ENCODE results near the gene GPR161. TPM values are rescaled to one million over a fixed set of nuclear protein-coding genes. Genes with fewer than 3 reads are reported as not detected.
A peak's percentile ranks its signal among the peaks of the same experiment; 100 is the strongest.

GPR161 gene
- total RNA-seq, 3 donors from 2014 or later (not counting 1 experiment from before 2014, with no cell fraction given): not detected

DNA sequence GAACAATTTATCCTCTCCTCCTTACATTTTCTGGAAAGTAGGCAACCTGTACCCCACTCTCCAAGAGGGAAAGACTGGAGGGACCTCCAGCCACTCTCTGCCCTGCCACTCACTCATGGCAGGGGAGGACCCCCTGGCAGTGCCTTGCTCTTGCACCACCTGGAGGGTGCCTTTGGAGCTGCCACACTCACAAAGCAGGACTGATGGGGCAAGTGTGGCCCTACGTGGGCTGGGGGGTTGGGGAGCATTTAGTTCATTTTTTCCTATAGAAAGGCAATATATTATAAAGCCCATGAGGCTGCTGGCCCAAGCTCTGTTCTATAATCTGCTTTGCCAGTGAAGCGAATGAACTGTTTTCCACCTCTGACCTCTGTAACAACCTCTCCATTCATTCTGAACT, 50.3 kb downstream of the GPR161 start:
- Histone ChIP-seq H3K9me3 (ENCODE audit: control insufficient read depth, insufficient read depth, low read length) (no peaks in the 10 kb centered on the region), H3K4me1 (ENCODE audit: control insufficient read depth, insufficient read depth, low read length) (peaks cover 5% of the 10 kb centered on the region), H3K4me3 (ENCODE audit: low read length) (no peak overlapping the region), H3K36me3 (ENCODE audit: control insufficient read depth, insufficient read depth, low read length) (no peaks in the 10 kb centered on the region), H3K27me3 (ENCODE audit: control insufficient read depth, insufficient read depth, low read length) (no peaks in the 10 kb centered on the region), H3K27ac (ENCODE audit: low read length) (no peak overlapping the region)
- H3K27ac Mint-ChIP-seq: no peak overlapping the region
- TF ChIP-seq, protein P1, sequence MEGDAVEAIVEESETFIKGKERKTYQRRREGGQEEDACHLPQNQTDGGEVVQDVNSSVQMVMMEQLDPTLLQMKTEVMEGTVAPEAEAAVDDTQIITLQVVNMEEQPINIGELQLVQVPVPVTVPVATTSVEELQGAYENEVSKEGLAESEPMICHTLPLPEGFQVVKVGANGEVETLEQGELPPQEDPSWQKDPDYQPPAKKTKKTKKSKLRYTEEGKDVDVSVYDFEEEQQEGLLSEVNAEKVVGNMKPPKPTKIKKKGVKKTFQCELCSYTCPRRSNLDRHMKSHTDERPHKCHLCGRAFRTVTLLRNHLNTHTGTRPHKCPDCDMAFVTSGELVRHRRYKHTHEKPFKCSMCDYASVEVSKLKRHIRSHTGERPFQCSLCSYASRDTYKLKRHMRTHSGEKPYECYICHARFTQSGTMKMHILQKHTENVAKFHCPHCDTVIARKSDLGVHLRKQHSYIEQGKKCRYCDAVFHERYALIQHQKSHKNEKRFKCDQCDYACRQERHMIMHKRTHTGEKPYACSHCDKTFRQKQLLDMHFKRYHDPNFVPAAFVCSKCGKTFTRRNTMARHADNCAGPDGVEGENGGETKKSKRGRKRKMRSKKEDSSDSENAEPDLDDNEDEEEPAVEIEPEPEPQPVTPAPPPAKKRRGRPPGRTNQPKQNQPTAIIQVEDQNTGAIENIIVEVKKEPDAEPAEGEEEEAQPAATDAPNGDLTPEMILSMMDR (IDR thresholded peaks at IDR 0.05): no peak
- no peaks in the 10 kb centered on the region for H3K9me3 Mint-ChIP-seq
- peak overlapping the region; percentile 40 for H3K4me3 Mint-ChIP-seq
- intact Hi-C loops (cut with micrococcal nuclease): no loop called here
- ATAC-seq (no peak), DNase-seq (no peak)
- H3K36me3 Mint-ChIP-seq: no peaks in the 10 kb centered on the region
- no peaks in the 10 kb centered on the region for H3K27me3 Mint-ChIP-seq (ENCODE audit: low read depth in 2 of 2)
- H3K4me1 Mint-ChIP-seq: no peaks in the 10 kb centered on the region
- 60% methylated on average over 1 of the region's 2 CpGs for WGBS (ENCODE audit: insufficient coverage)

DNA sequence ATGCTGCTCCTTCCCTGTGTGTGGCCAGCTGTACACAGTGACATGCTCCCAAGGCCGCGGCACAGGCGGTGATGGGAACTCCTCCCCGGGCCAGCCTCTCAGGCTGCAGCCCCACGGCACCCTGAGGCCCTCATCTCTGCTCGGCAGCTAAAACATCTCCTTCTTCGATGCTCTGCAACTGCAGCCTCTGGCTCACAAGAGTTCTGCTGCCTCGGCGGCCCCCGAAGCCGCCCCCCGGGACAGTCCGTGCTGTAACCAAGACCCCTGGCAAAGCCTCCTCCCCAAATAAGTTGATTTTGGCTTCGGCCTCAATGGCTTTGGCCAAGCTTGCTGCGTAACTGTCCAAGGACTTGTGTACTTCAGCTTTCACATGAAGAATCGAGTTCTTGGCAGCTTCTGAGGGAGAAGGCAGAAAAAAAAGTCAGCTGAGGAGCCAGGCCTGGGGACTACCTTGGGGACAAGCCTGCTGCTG, 51.3 kb downstream of the GPR161 start:
- Histone ChIP-seq H3K4me3 (ENCODE audit: low read length) (no peak overlapping the region), H3K27ac (ENCODE audit: low read length) (no peak overlapping the region), H3K4me1 (ENCODE audit: control insufficient read depth, insufficient read depth, low read length) (peaks cover 5% of the 10 kb centered on the region), H3K9me3 (ENCODE audit: control insufficient read depth, insufficient read depth, low read length) (no peaks in the 10 kb centered on the region), H3K27me3 (ENCODE audit: control insufficient read depth, insufficient read depth, low read length) (no peaks in the 10 kb centered on the region), H3K36me3 (ENCODE audit: control insufficient read depth, insufficient read depth, low read length) (no peaks in the 10 kb centered on the region)
- intact Hi-C loops (cut with micrococcal nuclease): no loop called here
- TF ChIP-seq, protein P1 (IDR thresholded peaks at IDR 0.05): no peak
- H3K9me3 Mint-ChIP-seq: no peaks in the 10 kb centered on the region
- H3K27me3 Mint-ChIP-seq (ENCODE audit: low read depth in 2 of 2): no peaks in the 10 kb centered on the region
- WGBS (ENCODE audit: insufficient coverage): 93% methylated on average over 16 of the region's 16 CpGs
- ATAC-seq (no peak), DNase-seq (no peak)
- H3K4me3 Mint-ChIP-seq: no peak overlapping the region
- H3K4me1 Mint-ChIP-seq: no peaks in the 10 kb centered on the region
- no peak overlapping the region for H3K27ac Mint-ChIP-seq
- H3K36me3 Mint-ChIP-seq: no peaks in the 10 kb centered on the region

DNA sequence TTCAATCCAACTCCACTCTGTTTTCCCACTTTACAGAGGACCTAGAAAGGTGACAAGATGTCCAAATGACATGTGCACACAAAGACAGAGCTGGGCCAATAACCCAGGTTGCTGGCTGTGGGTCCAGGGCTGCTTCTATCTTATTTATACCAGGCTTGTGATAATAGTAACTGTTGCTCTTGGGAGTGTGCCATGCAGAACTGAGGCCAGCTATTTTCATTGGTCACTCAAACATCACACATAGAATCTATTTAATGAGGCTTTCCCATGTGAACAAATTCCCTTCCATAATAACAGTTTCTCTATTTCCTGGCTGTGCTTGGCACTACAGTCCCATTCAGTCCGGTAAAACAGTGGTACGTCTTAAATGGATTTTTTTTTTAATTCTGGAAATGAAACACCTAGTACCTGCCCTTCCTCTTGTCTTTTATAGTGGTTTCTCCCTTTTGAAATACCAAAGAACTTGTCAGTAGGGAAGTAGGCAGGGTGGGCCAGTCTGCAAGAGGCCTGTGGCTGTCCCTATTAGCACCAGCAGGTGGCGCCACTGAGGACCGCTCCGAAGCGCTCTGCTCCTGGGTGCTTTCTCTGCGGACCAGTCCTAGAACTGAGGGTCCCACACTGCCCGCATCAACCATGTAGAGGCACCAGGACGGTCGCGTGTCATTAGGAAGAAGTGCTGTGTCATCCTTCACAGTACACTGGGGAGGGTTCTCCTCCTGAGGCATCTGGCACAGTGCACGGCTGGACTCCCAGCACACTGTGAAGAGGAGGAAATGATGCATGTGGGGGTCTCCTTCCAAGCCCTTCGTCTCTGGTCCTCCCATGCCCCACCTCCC, 52.1 kb downstream of the GPR161 start:
- Histone ChIP-seq H3K9me3 (ENCODE audit: control insufficient read depth, insufficient read depth, low read length) (no peaks in the 10 kb centered on the region), H3K4me1 (ENCODE audit: control insufficient read depth, insufficient read depth, low read length) (peaks cover 5% of the 10 kb centered on the region), H3K36me3 (ENCODE audit: control insufficient read depth, insufficient read depth, low read length) (no peaks in the 10 kb centered on the region), H3K27ac (ENCODE audit: low read length) (no peak overlapping the region), H3K27me3 (ENCODE audit: control insufficient read depth, insufficient read depth, low read length) (no peaks in the 10 kb centered on the region), H3K4me3 (ENCODE audit: low read length) (no peak overlapping the region)
- Mint-ChIP-seq H3K4me1 (no peaks in the 10 kb centered on the region), H3K27me3 (ENCODE audit: low read depth in 2 of 2) (no peaks in the 10 kb centered on the region), H3K9me3 (no peaks in the 10 kb centered on the region), H3K36me3 (no peaks in the 10 kb centered on the region), H3K4me3 (no peak overlapping the region), H3K27ac (no peak overlapping the region)
- ATAC-seq (peak; percentile 69 to 83 (median 76)), DNase-seq (peak; percentile 55 to 78)
- TF ChIP-seq, protein P1 (IDR thresholded peaks at IDR 0.05): peak; percentile 87
- intact Hi-C loops (cut with micrococcal nuclease): no loop called here
- WGBS (ENCODE audit: insufficient coverage): 28% methylated on average over 12 of the region's 13 CpGs

Data from natural killer cell (primary cell).